Gastrocnemius medialis (tissue), 4 donors: Measurements from ENCODE around the gene HSPA12B. TPM values are rescaled to one million over a fixed set of nuclear protein-coding genes. Genes with fewer than 3 reads are reported as not detected.

Source experiments
- ATAC-seq, 2 donors: fragments of 150-250 bp; one replicate each; pipeline ENCODE4 v1.9.1; 2016
- DNase-seq, 2 donors: peaks; one replicate each; pipeline ENCODE4 v3.0.0-alpha.2; 2019
- H3K27ac ChIP-seq, 4 donors: fragments of 200-600 bp; sonication (generic); 1 replicate in 1 of 4; 2 replicates in 3 of 4; pipeline ENCODE4 v1.5.1; 2016 to 2018; ENCODE audit warnings: mild to moderate bottlenecking in 2 of 4, moderate library complexity in 1 of 4
- H3K27me3 ChIP-seq, 3 donors: fragments of 200-600 bp; sonication (generic) in 2 of 3; 1 replicate in 1 of 3; 2 replicates in 2 of 3; pipeline versions ENCODE4 v1.5.1 to v1.6.0; 2016 to 2019; ENCODE audit warnings: mild to moderate bottlenecking in 1 of 3, moderate library complexity in 1 of 3
- H3K36me3 ChIP-seq, 2 donors: fragments of 200-600 bp; sonication (generic) in 1 of 2; one replicate each; pipeline ENCODE4 v1.5.1; 2017 to 2018
- H3K4me1 ChIP-seq, 2 donors: fragments of 200-600 bp; sonication (generic) in 1 of 2; one replicate each; pipeline ENCODE4 v1.5.1; 2016 to 2017; ENCODE audit warnings: mild to moderate bottlenecking in 2 of 2
- H3K4me3 ChIP-seq, 4 donors: fragments of 200-600 bp; sonication (generic) in 3 of 4; 1 replicate in 1 of 4; 2 replicates in 3 of 4; pipeline ENCODE4 v1.5.1; 2016 to 2019; ENCODE audit warnings: mild to moderate bottlenecking in 2 of 4
- H3K9me3 ChIP-seq, 3 donors: fragments of 200-600 bp; sonication (generic) in 2 of 3; 1 replicate in 1 of 3; 2 replicates in 2 of 3; pipeline ENCODE4 v1.5.1; 2016 to 2019
- CTCF ChIP-seq, 5 experiments: fragments of 450-650 bp in 3 of 5; fragments of 200-600 bp in 2 of 5; sonication (generic) in 2 of 5; IDR thresholded peaks in 4 of 5; conservative IDR thresholded peaks in 1 of 5; 1 replicate in 4 of 5; 2 replicates in 1 of 5; pipeline ENCODE4 v1.5.1; 2016 to 2019; ENCODE audit warnings: antibody characterized with exemption in 5 of 5, mild to moderate bottlenecking in 3 of 5, moderate library complexity in 3 of 5
- POLR2A ChIP-seq, 2 donors: fragments of 450-650 bp; IDR thresholded peaks; one replicate each; pipeline ENCODE4 v1.6.1; 2017; ENCODE audit warnings: antibody characterized with exemption in 2 of 2, mild to moderate bottlenecking in 2 of 2, moderate library complexity in 2 of 2
- in situ Hi-C, 4 donors: fragments of 200-750 bp; cut with MboI; loops; one replicate each; pipeline versions ENCODE4 v1.15.0 to v1.8.0; 2017; ENCODE audit warnings: low sequenced_read_pairs in 4 of 4
- intact Hi-C: fragments of 100-400 bp; cut with DNase I; formaldehyde crosslinking; loops from one replicate; pipeline ENCODE4 v1.15.1; 2023; ENCODE audit warnings: low total_unique reads
- total RNA-seq, 4 donors: library from RNA; depleted of rRNA; stranded (reverse); fragments of >200 nt; gene quantifications; one replicate each; pipeline versions ENCODE4 v1.1.0 to v1.2.3, GENCODE V29; 2016

The HSPA12B gene
- total RNA-seq, 4 donors from 2014 or later = 3.7 to 8.5 (median 5.8) TPM

- in situ Hi-C loops = loop anchor here in 1 of 4 donors (25.0 kb wide), 1 partner anchor 334 kb away; no protein-coding TSS in a partner anchor
- H3K36me3 ChIP-seq = no peaks in the 10 kb centered on the region
- peaks cover 6 to 20% (median 8%) of the 10 kb centered on the region in 3 donors for H3K27me3 ChIP-seq
- ATAC-seq = peak; percentile 72 to 79
- TF ChIP-seq CTCF (IDR thresholded peaks at IDR 0.05 in 4 of 5, conservative IDR thresholded peaks at IDR 0.05 in 1 of 5) (peak; percentile 33 to 75 (median 66)), POLR2A (IDR thresholded peaks at IDR 0.05) (no peak)
- intact Hi-C loops = no loop called here
- H3K27ac ChIP-seq = peak overlapping the region in 1 of 4 donors; percentile 10
- no peaks in the 10 kb centered on the region for H3K4me1 ChIP-seq
- peak in 1 of 2 donors; percentile 35 for DNase-seq
- H3K4me3 ChIP-seq = no peak overlapping the region
- no peaks in the 10 kb centered on the region for H3K9me3 ChIP-seq
Observed at GRCh38 chr20:3753098-3753497, 20.6 kb downstream of the HSPA12B start.

GRCh38 chr20:3753501-3754275, 21.2 kb downstream of the HSPA12B start:
- H3K27ac ChIP-seq = peak overlapping the region in 2 of 4 donors; percentile 1 to 10
- H3K9me3 ChIP-seq = no peaks in the 10 kb centered on the region
- no peak for ATAC-seq
- intact Hi-C loops = no loop called here
- in situ Hi-C loops = loop anchor here in 1 of 4 donors (25.0 kb wide), 1 partner anchor 334 kb away; no protein-coding TSS in a partner anchor
- DNase-seq = no peak
- no peaks in the 10 kb centered on the region for H3K4me1 ChIP-seq
- no peaks in the 10 kb centered on the region for H3K36me3 ChIP-seq
- no peak for TF ChIP-seq CTCF (IDR thresholded peaks at IDR 0.05 in 4 of 5, conservative IDR thresholded peaks at IDR 0.05 in 1 of 5)
- no peak for TF ChIP-seq POLR2A (IDR thresholded peaks at IDR 0.05)
- no peak overlapping the region for H3K4me3 ChIP-seq
- H3K27me3 ChIP-seq = peaks cover 6 to 20% (median 8%) of the 10 kb centered on the region in 3 donors

- Histone ChIP-seq H3K4me1 (no peaks in the 10 kb centered on the region), H3K36me3 (no peaks in the 10 kb centered on the region), H3K27me3 (peaks cover 5 to 20% (median 6%) of the 10 kb centered on the region in 3 donors), H3K27ac (no peak overlapping the region), H3K9me3 (no peaks in the 10 kb centered on the region), H3K4me3 (no peak overlapping the region)
- intact Hi-C loops = no loop called here
- DNase-seq = no peak
- no peak for ATAC-seq
- in situ Hi-C loops = loop anchor here in 1 of 4 donors (25.0 kb wide), 1 partner anchor 333 kb away; no protein-coding TSS in a partner anchor
- TF ChIP-seq POLR2A (IDR thresholded peaks at IDR 0.05) (no peak), CTCF (IDR thresholded peaks at IDR 0.05 in 4 of 5, conservative IDR thresholded peaks at IDR 0.05 in 1 of 5) (no peak)
Observed at GRCh38 chr20:3754276-3754630, 21.8 kb downstream of the HSPA12B start.

- no peak for DNase-seq
- no peaks in the 10 kb centered on the region for H3K4me1 ChIP-seq
- no peak for ATAC-seq
Observed at GRCh38 chr20:3755269-3755668, 22.8 kb downstream of the HSPA12B start.

More at GRCh38 chr20:3755269-3755668, 22.8 kb downstream of the HSPA12B start:
- H3K9me3 ChIP-seq = no peaks in the 10 kb centered on the region
- intact Hi-C loops (no loop called here), in situ Hi-C loops (loop anchor here in 1 of 4 donors (25.0 kb wide), 1 partner anchor 332 kb away; no protein-coding TSS in a partner anchor)
- peaks cover under 1 to 14% (median 5%) of the 10 kb centered on the region in 3 donors for H3K27me3 ChIP-seq
- no peak overlapping the region for H3K27ac ChIP-seq
- no peak for TF ChIP-seq CTCF (IDR thresholded peaks at IDR 0.05 in 4 of 5, conservative IDR thresholded peaks at IDR 0.05 in 1 of 5)
- TF ChIP-seq POLR2A (IDR thresholded peaks at IDR 0.05) = no peak
- no peak overlapping the region for H3K4me3 ChIP-seq
- no peaks in the 10 kb centered on the region for H3K36me3 ChIP-seq
